Smooth muscle cell of the umbilical artery (primary cell): ENCODE results near the gene DNM2. TPM values are rescaled to one million over a fixed set of nuclear protein-coding genes. Genes with fewer than 3 reads are reported as not detected.

Source experiments
- total RNA-seq: library from RNA; depleted of rRNA; stranded (reverse); fragments of >200 nt; gene quantifications from 2 replicates; pipeline ENCODE4 v1.2.3, GENCODE V29; 2014

Gene DNM2
- total RNA-seq: 76.6 and 120 TPM in 2 replicates

DNA sequence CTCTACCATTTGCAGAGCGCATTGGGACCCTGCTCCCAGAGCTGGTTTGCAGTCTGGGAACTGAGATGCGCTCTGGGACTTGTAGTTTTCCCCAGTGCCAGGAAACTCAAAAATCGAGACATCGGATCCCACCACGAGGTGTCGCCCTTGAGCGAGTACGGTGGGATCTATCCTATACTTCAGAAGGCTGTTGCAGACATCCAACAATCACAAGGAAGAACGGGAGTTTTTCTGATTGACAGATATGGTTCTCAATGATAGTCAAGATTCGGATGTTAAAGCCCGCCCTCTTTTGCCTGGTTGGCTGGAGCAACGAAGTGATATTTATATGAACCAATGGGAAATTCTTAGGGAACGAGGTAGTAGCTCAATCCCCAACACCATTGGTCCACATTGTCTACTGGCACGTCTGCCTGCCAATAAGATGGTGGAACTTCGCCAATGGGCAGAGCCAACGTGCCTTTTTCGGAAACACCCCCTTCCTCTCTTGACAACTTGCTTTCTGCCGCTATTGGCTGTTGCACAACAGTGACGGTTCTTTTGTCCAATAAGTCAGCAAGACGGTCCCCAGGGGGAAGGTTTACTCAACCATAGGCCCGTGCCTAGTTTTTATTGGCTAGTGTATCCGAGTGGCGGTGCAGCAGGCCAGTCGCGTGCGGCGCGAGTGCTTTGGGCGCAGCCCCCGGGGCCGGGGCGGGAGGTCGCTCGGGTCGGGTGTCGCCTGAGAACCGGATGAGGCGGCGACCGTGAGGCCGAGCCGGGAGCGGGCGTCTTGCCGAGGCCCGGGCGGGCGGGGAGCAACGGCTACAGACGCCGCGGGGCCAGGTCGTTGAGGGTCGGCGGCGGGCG lies at the start of gene DNM2:
DNM2 (plus strand) TSS at position 724 of the 849 bp plus-strand sequence. CDS start 164 bp downstream, outside the sequence.

GRCh38 chr19:10835754-10836478 lies 118.0 kb downstream of the DNM2 start, which contains the start of gene TMED1:
TSS of gene TMED1 (minus strand) at chr19:10836212. CDS start at chr19:10836191, 21 bp downstream.

GRCh38 chr19:10848230-10848856 lies 130.5 kb downstream of the DNM2 start, which contains the start of gene C19orf38:
TSS of gene C19orf38 (plus strand) at chr19:10848415. CDS start at chr19:10848509, 94 bp downstream.

GRCh38 chr19:10870955-10871603 lies 153.2 kb downstream of the DNM2 start, which contains the start of gene CARM1:
TSS of gene CARM1 (plus strand) at chr19:10871553. CDS start at chr19:10871703, 150 bp downstream.

Other genes with a start within 250 kb of the DNM2 start
- 68.0 and 81.0 TPM in 2 replicates for gene KEAP1, start 214.7 kb upstream of the DNM2 start, total RNA-seq
- gene S1PR5, start 200.6 kb upstream of the DNM2 start, total RNA-seq: 5.4 and 7.4 TPM in 2 replicates
- gene ATG4D, start 174.2 kb upstream of the DNM2 start, total RNA-seq: 10.7 and 15.6 TPM in 2 replicates
- 8.0 and 9.8 TPM in 2 replicates for gene KRI1, start 152.1 kb upstream of the DNM2 start, total RNA-seq
- gene CDKN2D, start 149.1 kb upstream of the DNM2 start, total RNA-seq: 6.8 and 8.7 TPM in 2 replicates
- not detected in 2 replicates for gene AP1M2, start 130.8 kb upstream of the DNM2 start, total RNA-seq
- gene SLC44A2, start 92.5 kb upstream of the DNM2 start, total RNA-seq: 42.5 and 59.3 TPM in 2 replicates
- gene ILF3, start 63.7 kb upstream of the DNM2 start, total RNA-seq: 87.6 and 151 TPM in 2 replicates
- gene QTRT1, start 16.6 kb upstream of the DNM2 start, total RNA-seq: 20.1 and 26.4 TPM in 2 replicates
- 49.0 and 91.5 TPM in 2 replicates for gene TMED1, start 118.1 kb downstream of the DNM2 start, total RNA-seq
- gene C19orf38, start 130.3 kb downstream of the DNM2 start, total RNA-seq: 0.30 and 0.69 TPM in 2 replicates
- gene CARM1, start 153.5 kb downstream of the DNM2 start, total RNA-seq: 18.1 and 50.1 TPM in 2 replicates
- gene YIPF2, start 210.6 kb downstream of the DNM2 start, total RNA-seq: 119 and 165 TPM in 2 replicates
- 33.9 and 39.5 TPM in 2 replicates for gene TIMM29, start 210.7 kb downstream of the DNM2 start, total RNA-seq
- 74.2 and 163 TPM in 2 replicates for gene SMARCA4, start 243.0 kb downstream of the DNM2 start, total RNA-seq